ENCODE data around the gene INTS13. TPM values are rescaled to one million over a fixed set of nuclear protein-coding genes. Genes with fewer than 3 reads are reported as not detected.

INTS13 gene
- total RNA-seq, 1 experiment from 2014 or later, result 61.8 TPM

- intact Hi-C loops (cut with micrococcal nuclease), result no loop called here
- no peak overlapping the region for H3K9ac ChIP-seq (ENCODE audit: low read length)
- no peaks in the 10 kb centered on the region for H3F3A ChIP-seq (ENCODE audit: low read length, unreplicated experiment)
- H3K27me3 ChIP-seq (ENCODE audit: low read length), result no peaks in the 10 kb centered on the region
- no peak overlapping the region for H3K4me3 ChIP-seq (ENCODE audit: low read length)
- no peaks in the 10 kb centered on the region for H3K79me2 ChIP-seq (ENCODE audit: low read length)
- no peaks in the 10 kb centered on the region for H3K4me1 ChIP-seq (ENCODE audit: insufficient read depth, low read length)
- ATAC-seq (no peak), DNase-seq (no peak)
- H3K36me3 ChIP-seq (ENCODE audit: low read depth, low read length), result peaks cover 11% of the 10 kb centered on the region; the same call in 1 of the 2 replicates
- no peaks in the 10 kb centered on the region for H4K20me1 ChIP-seq (ENCODE audit: low read length)
- no peak overlapping the region for H3K27ac ChIP-seq (ENCODE audit: low read length)
- H2AFZ ChIP-seq (ENCODE audit: low read length), result no peak overlapping the region
- POLR2A ChIA-PET (ENCODE audit: unreplicated experiment), result no interaction called here
- TF ChIP-seq EZH2phosphoT487 (IDR thresholded peaks at IDR 0.05; ENCODE audit: borderline replicate concordance, low read length) (no peak), CTCF (conservative IDR thresholded peaks at IDR 0.05; ENCODE audit: low read depth, low read length) (no peak), EZH2 (IDR thresholded peaks at IDR 0.05; ENCODE audit: low read length, unreplicated experiment) (no peak)
- no peaks in the 10 kb centered on the region for H3K9me3 ChIP-seq (ENCODE audit: low read length)
- CTCF ChIA-PET, result no interaction called here
- no peak overlapping the region for H3K4me2 ChIP-seq (ENCODE audit: low read length)
- H3K9me2 ChIP-seq (replicated peaks; ENCODE audit: low read length), result no peaks in the 10 kb centered on the region
- no TSS peak for BruUV-seq (replicated peaks)
Measured at GRCh38 chr12:26979733-26980132, 42.0 kb upstream of the INTS13 start.

- intact Hi-C loops (cut with micrococcal nuclease), result no loop called here
- Histone ChIP-seq H3K9ac (ENCODE audit: low read length) (no peak overlapping the region), H3K9me2 (replicated peaks; ENCODE audit: low read length) (no peaks in the 10 kb centered on the region), H3K36me3 (ENCODE audit: low read depth, low read length) (peaks cover 11% of the 10 kb centered on the region; the same call in 1 of the 2 replicates), H4K20me1 (ENCODE audit: low read length) (no peaks in the 10 kb centered on the region), H2AFZ (ENCODE audit: low read length) (no peak overlapping the region), H3K4me3 (ENCODE audit: low read length) (no peak overlapping the region), H3K4me2 (ENCODE audit: low read length) (no peak overlapping the region), H3F3A (ENCODE audit: low read length, unreplicated experiment) (no peaks in the 10 kb centered on the region), H3K9me3 (ENCODE audit: low read length) (no peaks in the 10 kb centered on the region), H3K27me3 (ENCODE audit: low read length) (no peaks in the 10 kb centered on the region), H3K4me1 (ENCODE audit: insufficient read depth, low read length) (no peaks in the 10 kb centered on the region), H3K27ac (ENCODE audit: low read length) (no peak overlapping the region), H3K79me2 (ENCODE audit: low read length) (no peaks in the 10 kb centered on the region)
- ChIA-PET POLR2A (ENCODE audit: unreplicated experiment) (no interaction called here), CTCF (no interaction called here)
- ATAC-seq, result no peak
- no TSS peak for BruUV-seq (replicated peaks)
- TF ChIP-seq EZH2 (IDR thresholded peaks at IDR 0.05; ENCODE audit: low read length, unreplicated experiment), result no peak
- no peak for TF ChIP-seq EZH2phosphoT487 (IDR thresholded peaks at IDR 0.05; ENCODE audit: borderline replicate concordance, low read length)
- no peak for TF ChIP-seq CTCF (conservative IDR thresholded peaks at IDR 0.05; ENCODE audit: low read depth, low read length)
- DNase-seq, result no peak
Measured at GRCh38 chr12:26978801-26979200, 41.0 kb upstream of the INTS13 start.

GRCh38 chr12:26976687-26977086 lies 38.9 kb upstream of the INTS13 start:
- intact Hi-C loops (cut with micrococcal nuclease), result no loop called here
- H3K36me3 ChIP-seq (ENCODE audit: low read depth, low read length), result peaks cover 11% of the 10 kb centered on the region; the same call in 1 of the 2 replicates
- H4K20me1 ChIP-seq (ENCODE audit: low read length), result no peaks in the 10 kb centered on the region
- POLR2A ChIA-PET (ENCODE audit: unreplicated experiment), result interaction anchor here (0.6 kb wide), 1 partner anchor 214 kb away, joined by 3 read pairs; no protein-coding TSS in a partner anchor
- ATAC-seq, result no peak
- DNase-seq, result no peak
- H3K9me2 ChIP-seq (replicated peaks; ENCODE audit: low read length), result no peaks in the 10 kb centered on the region
- BruUV-seq (replicated peaks), result no TSS peak
- CTCF ChIA-PET, result no interaction called here
- TF ChIP-seq EZH2 (IDR thresholded peaks at IDR 0.05; ENCODE audit: low read length, unreplicated experiment) (no peak), EZH2phosphoT487 (IDR thresholded peaks at IDR 0.05; ENCODE audit: borderline replicate concordance, low read length) (no peak), CTCF (conservative IDR thresholded peaks at IDR 0.05; ENCODE audit: low read depth, low read length) (no peak)
- H2AFZ ChIP-seq (ENCODE audit: low read length), result no peak overlapping the region
- no peak overlapping the region for H3K4me3 ChIP-seq (ENCODE audit: low read length)
- no peaks in the 10 kb centered on the region for H3K79me2 ChIP-seq (ENCODE audit: low read length)
- H3K4me1 ChIP-seq (ENCODE audit: insufficient read depth, low read length), result no peaks in the 10 kb centered on the region
- no peak overlapping the region for H3K27ac ChIP-seq (ENCODE audit: low read length)
- H3F3A ChIP-seq (ENCODE audit: low read length, unreplicated experiment), result no peaks in the 10 kb centered on the region
- no peak overlapping the region for H3K4me2 ChIP-seq (ENCODE audit: low read length)
- no peaks in the 10 kb centered on the region for H3K27me3 ChIP-seq (ENCODE audit: low read length)
- H3K9me3 ChIP-seq (ENCODE audit: low read length), result no peaks in the 10 kb centered on the region
- no peak overlapping the region for H3K9ac ChIP-seq (ENCODE audit: low read length)
